Spleen (tissue), 11 donors: ENCODE measurements around the gene MESD. TPM values are rescaled to one million over a fixed set of nuclear protein-coding genes. Genes with fewer than 3 reads are reported as not detected.

ENCODE experiments used
- DNase-seq: peaks from one replicate; pipeline ENCODE4 v3.0.0-alpha.2; 2020
- H3K27ac ChIP-seq, 8 donors: fragments of 200-600 bp; sonication (generic) in 7 of 8; 1 replicate in 4 of 8; 2 replicates in 4 of 8; pipeline versions ENCODE4 v1.5.0 to v1.8.0; 2016 to 2021; ENCODE audit warnings: inconsistent platforms in 4 of 8, mild to moderate bottlenecking in 4 of 8, moderate library complexity in 1 of 8
- H3K27me3 ChIP-seq, 7 donors: fragments of 200-600 bp; sonication (generic) in 6 of 7; replicated peaks in 1 of 7; 1 replicate in 4 of 7; 2 replicates in 3 of 7; pipeline versions ENCODE4 v1.5.0 to v1.8.0; 2016 to 2021; ENCODE audit warnings: inconsistent platforms in 3 of 7, mild to moderate bottlenecking in 1 of 7
- H3K36me3 ChIP-seq, 6 donors: fragments of 200-600 bp; sonication (generic) in 5 of 6; 1 replicate in 4 of 6; 2 replicates in 2 of 6; pipeline versions ENCODE4 v1.5.0 to v1.8.0; 2016 to 2021; ENCODE audit warnings: inconsistent platforms in 2 of 6
- H3K4me1 ChIP-seq, 6 donors: fragments of 200-600 bp; sonication (generic) in 5 of 6; 1 replicate in 3 of 6; 2 replicates in 3 of 6; pipeline versions ENCODE4 v1.5.0 to v1.8.0; 2016 to 2021; ENCODE audit warnings: inconsistent platforms in 3 of 6
- H3K4me3 ChIP-seq, 8 donors: fragments of 200-600 bp; sonication (generic) in 7 of 8; 1 replicate in 4 of 8; 2 replicates in 4 of 8; pipeline versions ENCODE4 v1.5.0 to v1.8.0; 2016 to 2021; ENCODE audit warnings: inconsistent platforms in 4 of 8, mild to moderate bottlenecking in 4 of 8, moderate library complexity in 2 of 8
- H3K9me3 ChIP-seq, 8 donors: fragments of 200-600 bp; sonication (generic) in 7 of 8; 1 replicate in 4 of 8; 2 replicates in 4 of 8; pipeline versions ENCODE4 v1.5.0 to v1.8.0; 2016 to 2021; ENCODE audit warnings: inconsistent platforms in 4 of 8
- CTCF ChIP-seq, 11 experiments: fragments of 200-600 bp in 7 of 11; fragments of 450-650 bp in 4 of 11; sonication (generic) in 4 of 11; IDR thresholded peaks in 8 of 11; conservative IDR thresholded peaks in 3 of 11; 1 replicate in 7 of 11; 2 replicates in 4 of 11; pipeline versions ENCODE4 v1.4.0 to v1.8.0; 2016 to 2021; ENCODE audit warnings: antibody characterized with exemption in 11 of 11, inconsistent platforms in 4 of 11, mild to moderate bottlenecking in 1 of 11
- POLR2A ChIP-seq, 3 donors: fragments of 450-650 bp; IDR thresholded peaks; one replicate each; pipeline ENCODE4 v1.5.1; 2017; ENCODE audit warnings: antibody characterized with exemption in 3 of 3, mild to moderate bottlenecking in 1 of 3
- POLR2AphosphoS5 ChIP-seq, 3 donors: sonication (generic); formaldehyde crosslinking; IDR thresholded peaks; one replicate each; pipeline ENCODE4 v1.5.1; 2017; ENCODE audit warnings: antibody characterized with exemption in 3 of 3
- WGBS, 5 donors: extraction: QIAGEN DNeasy Blood & Tissue Kit in 3 of 5; methylation state at CpG; one replicate each; pipeline versions ENCODE4 v1.1.5 to v1.1.7; 2013 to 2018; 5-methylcytosine and 5-hydroxymethylcytosine counted together
- intact Hi-C: fragments of 100-400 bp; cut with DNase I; formaldehyde crosslinking; loops from one replicate; pipeline ENCODE4 v1.15.0; 2023; ENCODE audit warnings: low total_unique reads
- polyA plus RNA-seq, 3 donors: library from polyadenylated mRNA; stranded (reverse); fragments of 200-250 nt; gene quantifications; one replicate each; pipeline ENCODE4 v1.2.1, GENCODE V29; 2013
- total RNA-seq, 7 donors: library from RNA; depleted of rRNA in 3 of 7; stranded (reverse); fragments of >200 nt in 3 of 7; fragmentation: NEBNext Ultra II Directional in 4 of 7; extraction: Animal tissue kit (Norgen Biotek cat#: 25700) in 4 of 7; gene quantifications; one replicate each; pipeline versions ENCODE4 v1.1.0 to v1.2.1, GENCODE V29; 2016 to 2021
- donor health status: healthy with polysubstance abuse.
- donor health status: DM: no; HTN: no; CAD: no; lungs with moderate emphysema.
- donor health status: DM: no; HTN: no; CAD: no.
- donor health status: Bipolar disorder and iron deficiency.
- donor health status: healthy.
- donor health status: DM: no; HTN: no; CAD: no.
- donor health status: DM: yes; HTN: yes; CAD: no.

MESD gene
- total and polyA plus RNA-seq, 10 donors = 8.5 to 39.8 (median 27.5) TPM

GRCh38 chr15:80940851-80941250, 48.8 kb downstream of the MESD start:
- no peaks in the 10 kb centered on the region for H3K27me3 ChIP-seq
- H3K4me1 ChIP-seq = peaks cover 0 to 4% (median 0%) of the 10 kb centered on the region in 6 donors
- H3K9me3 ChIP-seq = no peaks in the 10 kb centered on the region
- no peak for DNase-seq
- H3K36me3 ChIP-seq = peaks cover 0 to 97% (median 38%) of the 10 kb centered on the region in 6 donors
- WGBS, 5 donors = 92 to 97% (median 95%) methylated on average over 6 of the region's 6 CpGs
- intact Hi-C loops = no loop called here
- H3K4me3 ChIP-seq = no peak overlapping the region
- no peak for TF ChIP-seq POLR2AphosphoS5 (IDR thresholded peaks at IDR 0.05)
- no peak for TF ChIP-seq POLR2A (IDR thresholded peaks at IDR 0.05)
- TF ChIP-seq CTCF (IDR thresholded peaks at IDR 0.05 in 8 of 11, conservative IDR thresholded peaks at IDR 0.05 in 3 of 11) = no peak
- H3K27ac ChIP-seq = no peak overlapping the region

DNA sequence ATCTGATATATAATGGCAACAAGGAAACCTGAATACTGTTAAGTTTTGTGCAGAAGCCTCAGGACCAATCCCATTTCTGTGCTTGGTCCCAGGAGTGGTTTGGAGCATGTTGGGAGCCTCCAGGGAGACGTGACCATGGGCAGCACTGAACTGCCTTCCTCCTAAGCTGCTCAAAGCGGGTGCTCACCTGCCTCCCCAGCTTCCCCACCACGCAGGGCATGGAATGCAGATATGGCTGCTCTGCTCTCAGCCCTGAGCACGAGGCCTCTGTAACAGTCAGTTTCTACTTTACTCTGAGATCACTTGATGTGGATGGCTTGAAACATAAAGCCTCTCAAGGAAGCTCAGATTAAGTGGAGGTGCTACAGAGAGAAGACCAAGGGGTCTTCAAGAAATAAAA, 49.3 kb downstream of the MESD start:
- Histone ChIP-seq H3K27me3 (no peaks in the 10 kb centered on the region), H3K27ac (no peak overlapping the region), H3K4me1 (no peaks in the 10 kb centered on the region), H3K9me3 (no peaks in the 10 kb centered on the region), H3K4me3 (no peak overlapping the region), H3K36me3 (peaks cover 0 to 92% (median 37%) of the 10 kb centered on the region in 6 donors)
- intact Hi-C loops = no loop called here
- WGBS, 5 donors = 90 to 100% (median 95%) methylated on average over 4 of the region's 4 CpGs
- TF ChIP-seq POLR2AphosphoS5 (IDR thresholded peaks at IDR 0.05) = no peak
- no peak for TF ChIP-seq CTCF (IDR thresholded peaks at IDR 0.05 in 8 of 11, conservative IDR thresholded peaks at IDR 0.05 in 3 of 11)
- TF ChIP-seq POLR2A (IDR thresholded peaks at IDR 0.05) = no peak
- DNase-seq = no peak

- Histone ChIP-seq H3K27me3 (no peaks in the 10 kb centered on the region), H3K27ac (no peak overlapping the region), H3K9me3 (no peaks in the 10 kb centered on the region), H3K4me1 (no peaks in the 10 kb centered on the region), H3K4me3 (no peak overlapping the region), H3K36me3 (peaks cover 0 to 81% (median 30%) of the 10 kb centered on the region in 6 donors)
- DNase-seq = no peak
- WGBS, 5 donors = 94 to 98% (median 97%) methylated on average over 3 of the region's 3 CpGs
- intact Hi-C loops = no loop called here
- TF ChIP-seq POLR2A (IDR thresholded peaks at IDR 0.05) = no peak
- TF ChIP-seq CTCF (IDR thresholded peaks at IDR 0.05 in 8 of 11, conservative IDR thresholded peaks at IDR 0.05 in 3 of 11) = no peak
- TF ChIP-seq POLR2AphosphoS5 (IDR thresholded peaks at IDR 0.05) = no peak
Measured at GRCh38 chr15:80939216-80939615, 50.4 kb downstream of the MESD start.

GRCh38 chr15:80937718-80938117, 51.9 kb downstream of the MESD start:
- Histone ChIP-seq H3K27ac (no peak overlapping the region), H3K27me3 (no peaks in the 10 kb centered on the region), H3K4me3 (no peak overlapping the region), H3K9me3 (no peaks in the 10 kb centered on the region), H3K4me1 (no peaks in the 10 kb centered on the region), H3K36me3 (peaks cover 0 to 66% (median 24%) of the 10 kb centered on the region in 6 donors)
- 95 to 99% (median 97%) methylated on average over 12 of the region's 12 CpGs for WGBS, 5 donors
- TF ChIP-seq POLR2A (IDR thresholded peaks at IDR 0.05) = no peak
- TF ChIP-seq POLR2AphosphoS5 (IDR thresholded peaks at IDR 0.05) = no peak
- TF ChIP-seq CTCF (IDR thresholded peaks at IDR 0.05 in 8 of 11, conservative IDR thresholded peaks at IDR 0.05 in 3 of 11) = no peak
- intact Hi-C loops = no loop called here
- no peak for DNase-seq
